Calu3 (cell line): ENCODE results near the gene ZNF611. TPM values are rescaled to one million over a fixed set of nuclear protein-coding genes. Genes with fewer than 3 reads are reported as not detected.
"Not testable (repeated sequence)": the region's sequence is repeated elsewhere in the genome, so short reads cannot be mapped to it uniquely, and the experiment has no call there.

Source experiments
- BruUV-seq: library from RNA; stranded (reverse); fragments of 400-500 nt; replicated peaks from 2 replicates; lab custom pipeline; 2021; lab: Mats Ljungman, UMichigan
- CTCF ChIA-PET: fragments of 300-600 bp; sonication (Branson Sonifier 250); formaldehyde crosslinking; loops from one replicate; lab custom pipeline; 2022; ENCODE audit warnings: antibody characterized with exemption; lab: Charles Lee
- DNase-seq: peaks from one replicate; pipeline ENCODE4 v3.0.0; 2022
- H3K27ac Mint-ChIP-seq: one replicate; pipeline ENCODE4 v1.8.0; 2022; ENCODE audit warnings: mixed read lengths; ENCODE audit not compliant: unreplicated experiment
- H3K27me3 Mint-ChIP-seq: one replicate; pipeline ENCODE4 v1.8.0; 2022; ENCODE audit warnings: mixed read lengths; ENCODE audit not compliant: unreplicated experiment
- H3K36me3 Mint-ChIP-seq: one replicate; pipeline ENCODE4 v1.8.0; 2022; ENCODE audit warnings: mild to moderate bottlenecking, moderate library complexity, mixed read lengths; ENCODE audit not compliant: insufficient read depth, unreplicated experiment
- H3K4me1 Mint-ChIP-seq: one replicate; pipeline ENCODE4 v1.8.0; 2022; ENCODE audit warnings: mild to moderate bottlenecking, low read depth, mixed read lengths; ENCODE audit not compliant: unreplicated experiment
- H3K4me3 Mint-ChIP-seq: one replicate; pipeline ENCODE4 v1.8.0; 2022; ENCODE audit warnings: mild to moderate bottlenecking, low read depth, moderate library complexity, mixed read lengths; ENCODE audit not compliant: unreplicated experiment
- H3K9me3 Mint-ChIP-seq: one replicate; pipeline ENCODE4 v1.8.0; 2022; ENCODE audit warnings: low read depth, mixed read lengths; ENCODE audit not compliant: unreplicated experiment
- CTCF ChIP-seq: fragments of 200-600 bp; IDR thresholded peaks from one replicate; pipeline ENCODE4 v1.8.0; 2022; ENCODE audit warnings: antibody characterized with exemption; ENCODE audit not compliant: unreplicated experiment
- intact Hi-C: fragments of 100-400 bp; cut with micrococcal nuclease; formaldehyde crosslinking; loops from one replicate; pipeline ENCODE4 v1.10.0; 2022; ENCODE audit not compliant: unreplicated experiment
- total RNA-seq: library from RNA; stranded (reverse); gene quantifications from 2 replicates; pipeline ENCODE4 v1.2.3, GENCODE V29; 2022

ZNF611 gene
- total RNA-seq, 1 experiment from 2014 or later = 19.8 TPM

GRCh38 chr19:52685811-52686210, 49.0 kb downstream of the ZNF611 start:
- BruUV-seq = no TSS peak
- CTCF ChIA-PET = no interaction called here

GRCh38 chr19:52681216-52681615, 53.6 kb downstream of the ZNF611 start:
- not testable (repeated sequence) for H3K4me3 Mint-ChIP-seq

More at GRCh38 chr19:52685811-52686210, 49.0 kb downstream of the ZNF611 start:
- DNase-seq = no peak
- peaks cover 6% of the 10 kb centered on the region for H3K36me3 Mint-ChIP-seq
- TF ChIP-seq CTCF = no peak
- no peaks in the 10 kb centered on the region for H3K4me1 Mint-ChIP-seq
- no peaks in the 10 kb centered on the region for H3K27me3 Mint-ChIP-seq
- H3K4me3 Mint-ChIP-seq = no peak overlapping the region
- H3K27ac Mint-ChIP-seq = no peak overlapping the region
- intact Hi-C loops = loop anchor here (5.0 kb wide), 1 partner anchor 681 kb away; the partner anchor contains the start of gene ZNF525
- H3K9me3 Mint-ChIP-seq = peaks cover 22% of the 10 kb centered on the region

GRCh38 chr19:52679598-52679997, 55.2 kb downstream of the ZNF611 start:
- H3K27ac Mint-ChIP-seq = no peak overlapping the region
- H3K4me1 Mint-ChIP-seq = no peaks in the 10 kb centered on the region
- no peak for TF ChIP-seq CTCF
- no peak overlapping the region for H3K4me3 Mint-ChIP-seq
- peaks cover 23% of the 10 kb centered on the region for H3K9me3 Mint-ChIP-seq
- H3K36me3 Mint-ChIP-seq = no peaks in the 10 kb centered on the region
- DNase-seq = no peak
- H3K27me3 Mint-ChIP-seq = no peaks in the 10 kb centered on the region
- intact Hi-C loops = no loop called here
- CTCF ChIA-PET = no interaction called here
- no TSS peak for BruUV-seq

More at GRCh38 chr19:52681216-52681615, 53.6 kb downstream of the ZNF611 start:
- CTCF ChIA-PET, DNase-seq, BruUV-seq, intact Hi-C loops, H3K4me1 Mint-ChIP-seq, H3K27ac Mint-ChIP-seq, H3K36me3 Mint-ChIP-seq, H3K27me3 Mint-ChIP-seq: not testable (repeated sequence)
- peaks cover 15% of the 10 kb centered on the region for H3K9me3 Mint-ChIP-seq

- not testable (repeated sequence) for H3K36me3 Mint-ChIP-seq
Observed at GRCh38 chr19:52675239-52675638, 59.6 kb downstream of the ZNF611 start.

GRCh38 chr19:52673014-52673413, 61.8 kb downstream of the ZNF611 start:
- Mint-ChIP-seq H3K27me3 (no peaks in the 10 kb centered on the region), H3K9me3 (peaks cover 15% of the 10 kb centered on the region), H3K4me3 (no peak overlapping the region), H3K36me3 (peaks cover 5% of the 10 kb centered on the region), H3K27ac (no peak overlapping the region), H3K4me1 (no peaks in the 10 kb centered on the region)
- TF ChIP-seq CTCF = no peak
- intact Hi-C loops = no loop called here
- no TSS peak for BruUV-seq
- CTCF ChIA-PET = no interaction called here
- DNase-seq = no peak

More at GRCh38 chr19:52675239-52675638, 59.6 kb downstream of the ZNF611 start:
- intact Hi-C loops, DNase-seq, H3K27ac Mint-ChIP-seq, CTCF ChIA-PET, H3K4me3 Mint-ChIP-seq, H3K4me1 Mint-ChIP-seq, H3K27me3 Mint-ChIP-seq, BruUV-seq: not testable (repeated sequence)
- H3K9me3 Mint-ChIP-seq = peaks cover 15% of the 10 kb centered on the region
